NCI-H128 (cell line): Measurements from ENCODE around the gene GALNT2.

Experiments used
- DNase-seq: peaks from one replicate; lab custom pipeline; 2025; ENCODE audit not compliant: unreplicated experiment; lab: John Stamatoyannopoulos, UW

The GALNT2 gene

GRCh38 chr1:230330157-230330556, 263.1 kb downstream of the GALNT2 start:
- DNase-seq: no peak
